Stimulated activated CD8-positive, alpha-beta memory T cell treated with anti-CD3 and anti-CD28 coated beads, Interleukin-12 subunit alpha, Interleukin-12 subunit beta, amount 100 ng/mL, for 4 hours (primary cell): Measurements from ENCODE around the gene NR1I2.

Experiments
- DNase-seq: peaks from one replicate; pipeline ENCODE4 v3.0.0-alpha.2; 2020; ENCODE audit warnings: low read depth

The NR1I2 gene

DNA sequence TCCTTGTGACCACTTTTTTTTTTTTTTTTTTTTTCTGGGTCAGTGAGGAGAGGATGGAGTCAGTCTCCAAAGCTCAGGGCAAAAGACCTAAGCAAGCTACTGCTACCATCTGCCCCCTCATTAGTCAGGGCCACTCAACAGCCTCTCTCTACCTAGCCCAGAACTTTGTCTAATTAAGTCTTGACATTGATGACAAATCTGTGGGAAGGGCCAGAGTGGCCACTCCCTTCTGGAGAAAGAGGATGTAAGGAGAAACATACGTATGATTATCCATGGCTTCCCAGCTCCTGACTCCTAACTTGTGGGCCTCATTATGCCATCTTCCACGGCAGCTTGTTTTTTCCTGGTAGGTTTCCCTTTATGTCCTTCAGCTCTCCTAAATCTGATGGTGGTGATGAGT, 37.9 kb downstream of the NR1I2 start:
- no peak for DNase-seq

GRCh38 chr3:119825820-119826219, 43.9 kb downstream of the NR1I2 start:
- DNase-seq, result no peak

DNA sequence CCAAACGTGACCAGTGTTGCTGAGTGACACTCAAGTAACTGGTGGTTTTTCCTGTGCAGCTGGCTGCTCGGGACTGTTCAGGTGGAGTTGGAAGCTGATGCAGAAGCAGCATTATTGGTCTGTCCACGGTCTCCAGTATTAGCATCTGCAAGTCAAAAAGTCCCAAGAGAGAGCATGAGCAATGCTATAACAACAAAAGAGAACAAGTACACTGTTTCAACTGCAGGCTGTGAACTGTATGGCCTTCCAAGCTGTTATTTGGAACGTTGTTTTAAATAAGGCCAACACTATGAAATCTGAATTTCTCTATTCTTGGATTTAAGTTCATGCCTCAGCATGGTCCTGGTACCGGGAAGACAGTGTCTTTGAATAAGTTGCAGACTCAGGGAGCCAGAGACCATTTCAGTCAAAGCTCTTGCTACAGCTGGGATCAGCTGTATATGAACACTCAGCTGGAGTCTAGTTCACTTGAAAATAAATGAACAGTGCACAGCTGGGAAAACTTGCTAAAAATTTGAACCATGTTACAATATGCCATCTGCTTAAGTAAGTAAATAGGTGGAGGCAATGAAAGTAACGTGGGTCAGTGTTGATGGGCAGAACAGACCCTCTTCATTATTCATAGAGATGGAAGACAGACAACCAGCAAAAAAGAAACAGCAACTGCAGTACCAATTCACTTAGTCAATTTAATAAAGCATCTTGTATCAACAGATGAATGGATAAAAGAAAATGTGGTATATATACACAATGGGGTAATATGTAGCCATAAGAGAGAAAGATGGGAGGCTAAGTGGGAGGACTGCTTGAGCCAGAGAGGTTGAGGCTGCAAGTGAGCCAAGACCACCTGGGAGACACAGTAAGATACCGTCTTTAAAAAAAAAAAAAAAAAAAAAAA, 45.1 kb downstream of the NR1I2 start:
- DNase-seq, result no peak

- no peak for DNase-seq
Observed at GRCh38 chr3:119829420-119829819, 47.5 kb downstream of the NR1I2 start.

DNA sequence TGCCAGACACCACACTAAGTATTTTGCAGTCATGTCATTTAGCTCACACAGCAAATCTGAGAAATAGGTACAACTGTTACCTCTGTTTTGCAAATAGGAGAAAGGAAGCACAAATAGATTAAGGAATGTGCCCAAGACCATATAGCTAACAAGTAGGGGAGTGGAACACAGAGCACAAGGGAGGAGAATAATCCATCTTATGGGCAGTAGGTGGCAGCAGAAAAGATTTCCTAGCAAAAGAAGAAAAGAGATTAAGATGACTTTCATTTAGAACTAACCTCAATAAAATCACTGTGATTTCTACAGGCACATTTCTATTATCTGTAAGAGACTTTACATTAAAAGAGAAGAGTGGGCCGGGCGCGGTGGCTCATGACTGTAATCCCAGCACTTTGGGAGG, 49.1 kb downstream of the NR1I2 start:
- DNase-seq, result no peak

DNA sequence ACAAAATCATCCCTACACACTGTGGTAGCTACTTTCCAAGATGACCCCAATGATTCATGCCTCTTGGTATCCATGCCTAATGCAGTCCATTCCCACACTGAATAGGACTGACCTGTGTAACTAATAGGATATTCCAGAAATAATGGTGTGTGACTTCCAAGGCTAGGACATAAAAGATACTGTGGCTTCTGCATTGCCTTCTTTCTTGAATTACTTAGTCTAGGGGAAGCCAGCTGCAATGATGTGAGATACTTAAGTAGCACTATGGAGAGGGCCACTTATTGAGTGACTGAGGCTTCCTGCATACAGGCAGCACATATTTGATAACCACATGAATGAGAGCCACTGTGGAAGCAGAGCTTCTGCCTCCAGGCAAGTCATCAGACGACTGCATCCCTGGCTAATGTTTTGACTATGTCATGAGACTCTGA, 50.1 kb downstream of the NR1I2 start:
- no peak for DNase-seq

- DNase-seq, result no peak
Observed at GRCh38 chr3:119834754-119835370, 53.0 kb downstream of the NR1I2 start.

- DNase-seq, result no peak
Observed at GRCh38 chr3:119835556-119835955, 53.7 kb downstream of the NR1I2 start.

- DNase-seq, result no peak
Observed at GRCh38 chr3:119841808-119842471, 60.0 kb downstream of the NR1I2 start.

DNA sequence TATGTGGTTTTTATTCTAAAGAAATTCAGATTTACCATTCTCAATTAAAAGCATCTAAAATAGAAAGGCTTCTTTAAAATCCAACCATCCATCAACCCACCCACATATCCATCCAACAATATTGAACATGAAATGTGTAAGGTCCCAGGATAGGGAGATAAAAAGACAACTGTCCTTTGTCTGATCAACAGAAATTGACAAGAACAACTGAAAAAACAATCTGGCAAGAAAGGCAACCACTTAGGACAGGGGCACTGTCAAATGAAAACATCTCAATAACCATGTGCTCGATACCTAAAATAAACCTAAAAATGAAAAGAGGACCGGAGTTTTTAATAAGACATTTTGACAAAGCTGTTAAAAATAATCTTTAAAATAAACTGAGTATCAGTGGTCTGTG, 67.2 kb downstream of the NR1I2 start:
- no peak for DNase-seq

GRCh38 chr3:119856695-119857094, 74.8 kb downstream of the NR1I2 start:
- no peak for DNase-seq

DNA sequence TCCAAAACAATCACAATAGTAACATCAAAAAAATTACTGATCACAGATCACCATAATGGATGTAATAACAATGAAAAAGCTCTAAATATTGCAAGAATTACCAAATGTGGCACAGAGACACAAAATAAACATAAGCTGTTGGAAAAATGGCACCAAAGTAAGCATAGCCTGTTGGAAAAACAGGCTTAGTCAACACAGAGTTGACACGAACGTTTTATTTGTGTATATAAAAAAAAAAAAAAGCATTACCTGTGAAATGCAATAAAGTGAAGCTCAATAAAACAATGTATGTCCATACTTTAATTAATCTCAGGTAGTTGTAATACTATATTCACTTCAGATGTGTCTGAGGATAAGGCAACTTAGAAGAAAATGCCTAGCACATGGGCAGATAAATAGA, 77.1 kb downstream of the NR1I2 start:
- no peak for DNase-seq

- no peak for DNase-seq
Observed at GRCh38 chr3:119859728-119860127, 77.8 kb downstream of the NR1I2 start.

DNA sequence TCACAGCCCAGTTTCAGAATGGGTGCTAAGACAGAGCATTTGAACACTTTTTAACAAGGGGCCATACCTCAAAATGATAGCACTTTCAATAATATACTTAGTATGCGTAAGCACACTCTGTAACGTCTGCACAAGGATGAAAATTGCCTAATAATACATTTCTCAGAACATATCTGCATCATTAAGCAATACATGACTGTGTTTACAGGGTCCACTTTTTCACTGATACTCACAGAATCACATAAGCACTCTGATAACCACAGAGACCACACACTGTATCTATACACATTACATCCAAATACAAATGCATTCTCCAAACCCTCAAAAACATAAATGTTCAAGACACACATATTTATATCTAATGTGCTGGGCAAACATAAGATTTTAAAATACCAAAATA, 79.8 kb downstream of the NR1I2 start:
- DNase-seq, result no peak

- DNase-seq, result no peak
Observed at GRCh38 chr3:119862616-119863015, 80.7 kb downstream of the NR1I2 start.

DNA sequence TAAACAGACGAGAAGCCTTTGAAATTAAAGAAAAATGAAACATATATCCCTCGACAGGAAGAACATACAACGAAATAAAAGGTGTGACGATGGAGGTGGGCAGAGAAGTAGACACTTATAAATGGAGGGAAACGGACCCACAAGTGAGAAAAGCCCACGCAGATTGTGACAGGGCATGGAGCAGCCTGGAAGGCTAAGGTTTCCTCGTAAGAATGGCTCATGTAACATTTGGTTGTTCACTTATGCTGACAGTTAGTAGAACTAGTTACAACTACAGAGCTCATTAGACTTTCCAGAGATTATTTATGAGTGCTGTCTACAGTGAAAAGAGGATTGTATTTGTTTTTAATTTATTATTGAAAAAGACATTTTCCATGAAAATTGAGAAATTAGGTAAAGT, 82.6 kb downstream of the NR1I2 start:
- DNase-seq, result no peak
